ENCODE measurements around the gene C1orf141. TPM values are rescaled to one million over a fixed set of nuclear protein-coding genes. Genes with fewer than 3 reads are reported as not detected.
"Not testable (repeated sequence)": the region's sequence is repeated elsewhere in the genome, so short reads cannot be mapped to it uniquely, and the experiment has no call there.

The C1orf141 gene
- total and polyA plus RNA-seq, 9 donors, result 0.54 TPM; not detected in 8

- Histone ChIP-seq H3K9me3 (replicated peaks; ENCODE audit: control insufficient read depth, low read depth, low read length) (no peaks in the 10 kb centered on the region), H3K4me3 (ENCODE audit: low read length) (no peak overlapping the region), H3K27ac (ENCODE audit: low read length) (no peak overlapping the region), H3K27me3 (ENCODE audit: control insufficient read depth, insufficient read depth, low read length) (no peaks in the 10 kb centered on the region), H3K36me3 (ENCODE audit: control insufficient read depth, insufficient read depth, low read length) (no peaks in the 10 kb centered on the region), H3K4me1 (ENCODE audit: control insufficient read depth, insufficient read depth, low read length) (no peaks in the 10 kb centered on the region)
- no peak for DNase-seq
These were observed 37.5 kb downstream of the C1orf141 start for GRCh38 chr1:67097305-67097704.

- Histone ChIP-seq H3K9me3 (replicated peaks; ENCODE audit: control insufficient read depth, low read depth, low read length) (no peaks in the 10 kb centered on the region), H3K4me3 (ENCODE audit: low read length) (no peak overlapping the region), H3K4me1 (ENCODE audit: control insufficient read depth, insufficient read depth, low read length) (no peaks in the 10 kb centered on the region), H3K27ac (ENCODE audit: low read length) (no peak overlapping the region), H3K27me3 (ENCODE audit: control insufficient read depth, insufficient read depth, low read length) (no peaks in the 10 kb centered on the region), H3K36me3 (ENCODE audit: control insufficient read depth, insufficient read depth, low read length) (no peaks in the 10 kb centered on the region)
- DNase-seq, result no peak
- no CpG with 5 or more reads among the region's 2 CpGs for WGBS (ENCODE audit: insufficient coverage)
These were observed 40.6 kb downstream of the C1orf141 start for GRCh38 chr1:67094191-67094590.

- DNase-seq, result no peak
- Histone ChIP-seq H3K4me1 (ENCODE audit: control insufficient read depth, insufficient read depth, low read length) (no peaks in the 10 kb centered on the region), H3K4me3 (ENCODE audit: low read length) (no peak overlapping the region), H3K9me3 (replicated peaks; ENCODE audit: control insufficient read depth, low read depth, low read length) (no peaks in the 10 kb centered on the region), H3K36me3 (ENCODE audit: control insufficient read depth, insufficient read depth, low read length) (no peaks in the 10 kb centered on the region), H3K27ac (ENCODE audit: low read length) (no peak overlapping the region), H3K27me3 (ENCODE audit: control insufficient read depth, insufficient read depth, low read length) (no peaks in the 10 kb centered on the region)
- WGBS (ENCODE audit: insufficient coverage), result no CpG with 5 or more reads among the region's 1 CpG
These were observed 45.0 kb downstream of the C1orf141 start for GRCh38 chr1:67089685-67090208.

- WGBS (ENCODE audit: insufficient coverage), result 100% methylated on average over 1 of the region's 1 CpG
- no peak overlapping the region for H3K4me3 ChIP-seq (ENCODE audit: low read length)
- no peaks in the 10 kb centered on the region for H3K9me3 ChIP-seq (replicated peaks; ENCODE audit: control insufficient read depth, low read depth, low read length)
- H3K27me3 ChIP-seq (ENCODE audit: control insufficient read depth, insufficient read depth, low read length), result no peaks in the 10 kb centered on the region
- H3K27ac ChIP-seq (ENCODE audit: low read length), result no peak overlapping the region
- DNase-seq, result no peak
- H3K4me1 ChIP-seq (ENCODE audit: control insufficient read depth, insufficient read depth, low read length), result no peaks in the 10 kb centered on the region
- no peaks in the 10 kb centered on the region for H3K36me3 ChIP-seq (ENCODE audit: control insufficient read depth, insufficient read depth, low read length)
These were observed 46.3 kb downstream of the C1orf141 start for GRCh38 chr1:67088440-67088839.

GRCh38 chr1:67085326-67085725, 49.4 kb downstream of the C1orf141 start:
- Histone ChIP-seq H3K36me3 (ENCODE audit: control insufficient read depth, insufficient read depth, low read length) (no peaks in the 10 kb centered on the region), H3K27me3 (ENCODE audit: control insufficient read depth, insufficient read depth, low read length) (no peaks in the 10 kb centered on the region), H3K4me3 (ENCODE audit: low read length) (no peak overlapping the region), H3K4me1 (ENCODE audit: control insufficient read depth, insufficient read depth, low read length) (no peaks in the 10 kb centered on the region), H3K9me3 (replicated peaks; ENCODE audit: control insufficient read depth, low read depth, low read length) (no peaks in the 10 kb centered on the region), H3K27ac (ENCODE audit: low read length) (no peak overlapping the region)
- WGBS (ENCODE audit: insufficient coverage), result no CpG with 5 or more reads among the region's 2 CpGs
- peak; percentile 7 for DNase-seq

- no peaks in the 10 kb centered on the region for H3K9me3 ChIP-seq (replicated peaks; ENCODE audit: control insufficient read depth, low read depth, low read length)
- no peak for DNase-seq
- H3K4me3 ChIP-seq (ENCODE audit: low read length), result no peak overlapping the region
- no CpG with 5 or more reads among the region's 9 CpGs for WGBS (ENCODE audit: insufficient coverage)
- no peak overlapping the region for H3K27ac ChIP-seq (ENCODE audit: low read length)
- no peaks in the 10 kb centered on the region for H3K27me3 ChIP-seq (ENCODE audit: control insufficient read depth, insufficient read depth, low read length)
- H3K4me1 ChIP-seq (ENCODE audit: control insufficient read depth, insufficient read depth, low read length), result no peaks in the 10 kb centered on the region
- no peaks in the 10 kb centered on the region for H3K36me3 ChIP-seq (ENCODE audit: control insufficient read depth, insufficient read depth, low read length)
These were observed 49.9 kb downstream of the C1orf141 start for GRCh38 chr1:67084765-67085318.

GRCh38 chr1:67078291-67078690, 56.5 kb downstream of the C1orf141 start:
- H3K27ac ChIP-seq (ENCODE audit: low read length), result no peak overlapping the region
- no peaks in the 10 kb centered on the region for H3K4me1 ChIP-seq (ENCODE audit: control insufficient read depth, insufficient read depth, low read length)
- H3K9me3 ChIP-seq (replicated peaks; ENCODE audit: control insufficient read depth, low read depth, low read length), result no peaks in the 10 kb centered on the region
- no peak overlapping the region for H3K4me3 ChIP-seq (ENCODE audit: low read length)
- no CpG with 5 or more reads among the region's 3 CpGs for WGBS (ENCODE audit: insufficient coverage)
- no peaks in the 10 kb centered on the region for H3K36me3 ChIP-seq (ENCODE audit: control insufficient read depth, insufficient read depth, low read length)
- DNase-seq, result no peak
- H3K27me3 ChIP-seq (ENCODE audit: control insufficient read depth, insufficient read depth, low read length), result no peaks in the 10 kb centered on the region

GRCh38 chr1:67077593-67077992, 57.2 kb downstream of the C1orf141 start:
- Histone ChIP-seq H3K9me3 (replicated peaks; ENCODE audit: control insufficient read depth, low read depth, low read length) (no peaks in the 10 kb centered on the region), H3K27ac (ENCODE audit: low read length) (no peak overlapping the region), H3K36me3 (ENCODE audit: control insufficient read depth, insufficient read depth, low read length) (no peaks in the 10 kb centered on the region), H3K4me3 (ENCODE audit: low read length) (no peak overlapping the region), H3K27me3 (ENCODE audit: control insufficient read depth, insufficient read depth, low read length) (no peaks in the 10 kb centered on the region), H3K4me1 (ENCODE audit: control insufficient read depth, insufficient read depth, low read length) (no peaks in the 10 kb centered on the region)
- no peak for DNase-seq
- 100% methylated on average over 1 of the region's 1 CpG for WGBS (ENCODE audit: insufficient coverage)

- no peaks in the 10 kb centered on the region for H3K36me3 ChIP-seq (ENCODE audit: control insufficient read depth, insufficient read depth, low read length)
- H3K27me3 ChIP-seq (ENCODE audit: control insufficient read depth, insufficient read depth, low read length), result no peaks in the 10 kb centered on the region
- no peak for DNase-seq
- no peak overlapping the region for H3K4me3 ChIP-seq (ENCODE audit: low read length)
- WGBS (ENCODE audit: insufficient coverage), result no CpG with 5 or more reads among the region's 1 CpG
- H3K4me1 ChIP-seq (ENCODE audit: control insufficient read depth, insufficient read depth, low read length), result no peaks in the 10 kb centered on the region
- H3K9me3 ChIP-seq (replicated peaks; ENCODE audit: control insufficient read depth, low read depth, low read length), result peaks cover 3% of the 10 kb centered on the region
- H3K27ac ChIP-seq (ENCODE audit: low read length), result no peak overlapping the region
These were observed 62.0 kb downstream of the C1orf141 start for GRCh38 chr1:67072749-67073148.

GRCh38 chr1:67067655-67068054, 67.1 kb downstream of the C1orf141 start:
- not testable (repeated sequence) for H3K4me3 ChIP-seq (ENCODE audit: low read length); H3K27ac ChIP-seq (ENCODE audit: low read length); H3K9me3 ChIP-seq (replicated peaks; ENCODE audit: control insufficient read depth, low read depth, low read length); DNase-seq; H3K27me3 ChIP-seq (ENCODE audit: control insufficient read depth, insufficient read depth, low read length); H3K36me3 ChIP-seq (ENCODE audit: control insufficient read depth, insufficient read depth, low read length); H3K4me1 ChIP-seq (ENCODE audit: control insufficient read depth, insufficient read depth, low read length)
- WGBS (ENCODE audit: insufficient coverage), result 56% methylated on average over 3 of the region's 3 CpGs

GRCh38 chr1:67062412-67062811, 72.4 kb downstream of the C1orf141 start:
- H3K27ac ChIP-seq (ENCODE audit: low read length), result no peak overlapping the region
- WGBS (ENCODE audit: insufficient coverage), result no CpG with 5 or more reads among the region's 1 CpG
- no peaks in the 10 kb centered on the region for H3K9me3 ChIP-seq (replicated peaks; ENCODE audit: control insufficient read depth, low read depth, low read length)
- no peaks in the 10 kb centered on the region for H3K27me3 ChIP-seq (ENCODE audit: control insufficient read depth, insufficient read depth, low read length)
- no peaks in the 10 kb centered on the region for H3K36me3 ChIP-seq (ENCODE audit: control insufficient read depth, insufficient read depth, low read length)
- H3K4me1 ChIP-seq (ENCODE audit: control insufficient read depth, insufficient read depth, low read length), result no peaks in the 10 kb centered on the region
- no peak overlapping the region for H3K4me3 ChIP-seq (ENCODE audit: low read length)
- no peak for DNase-seq

All from muscle of leg (tissue), 11 donors.